ENCODE data around the gene CORT. TPM values are rescaled to one million over a fixed set of nuclear protein-coding genes. Genes with fewer than 3 reads are reported as not detected.
"Not testable (repeated sequence)": the region's sequence is repeated elsewhere in the genome, so short reads cannot be mapped to it uniquely, and the experiment has no call there.

The CORT gene
- total RNA-seq, 4 donors from 2014 or later, result not detected

DNA sequence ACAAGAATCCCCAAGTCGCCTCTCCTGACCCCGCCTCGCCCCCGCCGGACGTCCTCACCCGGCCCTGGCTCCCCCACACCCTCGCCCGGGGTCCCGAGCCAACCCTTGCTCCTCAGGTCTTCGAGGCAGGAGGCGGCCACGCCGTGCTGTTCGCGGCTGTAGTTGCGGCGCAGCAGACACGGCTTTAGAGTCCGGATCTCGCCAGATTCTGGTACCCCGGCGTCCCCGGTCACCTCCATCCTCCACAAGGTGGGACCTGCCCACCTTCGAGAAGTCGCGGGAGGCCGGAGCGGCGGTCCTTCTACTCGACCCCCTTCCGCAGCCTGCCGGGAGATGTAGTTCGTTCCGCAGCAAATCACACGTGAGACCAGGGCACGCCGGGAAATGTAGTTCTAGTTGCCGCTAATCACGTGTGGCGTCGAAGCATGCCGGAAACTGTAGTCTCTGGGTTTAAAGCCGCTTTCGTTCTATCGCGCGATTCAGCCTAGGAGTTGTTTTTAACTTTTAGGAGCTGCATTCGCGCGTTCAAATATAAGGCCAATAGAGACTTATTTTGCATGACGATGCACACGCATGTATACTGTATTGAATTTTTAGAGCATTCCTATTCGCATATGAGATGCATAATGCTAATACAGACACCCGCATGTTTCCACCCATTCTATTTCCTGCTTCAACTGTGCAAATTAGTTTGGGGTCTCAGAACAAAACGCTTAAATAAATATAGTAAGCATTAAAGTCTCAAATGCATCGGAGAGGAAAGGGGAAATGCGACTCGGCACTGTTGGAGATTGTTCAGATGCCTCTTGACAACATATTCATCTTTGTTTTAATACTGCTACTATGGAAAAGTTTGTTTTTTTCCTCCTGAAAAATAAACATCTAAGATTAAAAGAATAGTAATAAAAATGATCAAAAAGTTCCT, 22.7 kb downstream of the CORT start, which contains the start of gene DFFA:
Gene DFFA, minus strand, starts transcription at position 310 of the 925 bp plus-strand sequence. Its CDS starts 71 bp downstream, at position 239.
- Histone ChIP-seq H3K9me3 (no peaks in the 10 kb centered on the region), H3K27ac (peak within 1 kb of the TSS; percentile 41 to 87 (median 82)), H3K4me1 (peaks cover 3 to 46% (median 9%) of the 10 kb centered on the region in 3 donors), H3K4me3 (peak within 1 kb of the TSS; percentile 71 to 88), H3K36me3 (peaks cover 0 to 25% of the 10 kb centered on the region in 2 donors), H3K27me3 (no peaks in the 10 kb centered on the region)
- TF ChIP-seq, protein P1, sequence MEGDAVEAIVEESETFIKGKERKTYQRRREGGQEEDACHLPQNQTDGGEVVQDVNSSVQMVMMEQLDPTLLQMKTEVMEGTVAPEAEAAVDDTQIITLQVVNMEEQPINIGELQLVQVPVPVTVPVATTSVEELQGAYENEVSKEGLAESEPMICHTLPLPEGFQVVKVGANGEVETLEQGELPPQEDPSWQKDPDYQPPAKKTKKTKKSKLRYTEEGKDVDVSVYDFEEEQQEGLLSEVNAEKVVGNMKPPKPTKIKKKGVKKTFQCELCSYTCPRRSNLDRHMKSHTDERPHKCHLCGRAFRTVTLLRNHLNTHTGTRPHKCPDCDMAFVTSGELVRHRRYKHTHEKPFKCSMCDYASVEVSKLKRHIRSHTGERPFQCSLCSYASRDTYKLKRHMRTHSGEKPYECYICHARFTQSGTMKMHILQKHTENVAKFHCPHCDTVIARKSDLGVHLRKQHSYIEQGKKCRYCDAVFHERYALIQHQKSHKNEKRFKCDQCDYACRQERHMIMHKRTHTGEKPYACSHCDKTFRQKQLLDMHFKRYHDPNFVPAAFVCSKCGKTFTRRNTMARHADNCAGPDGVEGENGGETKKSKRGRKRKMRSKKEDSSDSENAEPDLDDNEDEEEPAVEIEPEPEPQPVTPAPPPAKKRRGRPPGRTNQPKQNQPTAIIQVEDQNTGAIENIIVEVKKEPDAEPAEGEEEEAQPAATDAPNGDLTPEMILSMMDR (IDR thresholded peaks at IDR 0.05), result no peak
- TF ChIP-seq POLR2AphosphoS5 (IDR thresholded peaks at IDR 0.05) (peak; percentile 62), POLR2A (IDR thresholded peaks at IDR 0.05) (peak in 1 of 2 donors; percentile 39)
- peak; percentile 97 for ATAC-seq
- WGBS, 2 donors (ENCODE audit: low coverage in 1 of 2), result 1 to 7% methylated on average over 8 to 29 of the region's 59 CpGs

GRCh38 chr1:10473145-10473765, 23.4 kb downstream of the CORT start:
- 75 to 85% methylated on average over 10 to 12 of the region's 23 CpGs for WGBS, 2 donors (ENCODE audit: low coverage in 1 of 2)
- H3K36me3 ChIP-seq, result peaks cover 0 to 17% of the 10 kb centered on the region in 2 donors
- no peaks in the 10 kb centered on the region for H3K27me3 ChIP-seq
- TF ChIP-seq POLR2AphosphoS5 (IDR thresholded peaks at IDR 0.05), result no peak
- no peak for TF ChIP-seq EP300 (IDR thresholded peaks at IDR 0.05)
- TF ChIP-seq POLR2A (IDR thresholded peaks at IDR 0.05), result no peak
- TF ChIP-seq, protein P1 (IDR thresholded peaks at IDR 0.05), result no peak
- H3K4me1 ChIP-seq, result peaks cover 3 to 46% (median 9%) of the 10 kb centered on the region in 3 donors
- H3K27ac ChIP-seq, result no peak overlapping the region
- no peak for ATAC-seq
- H3K9me3 ChIP-seq, result no peaks in the 10 kb centered on the region
- H3K4me3 ChIP-seq, result peak overlapping the region in 1 of 2 donors; percentile 88

- not testable (repeated sequence) for ATAC-seq, H3K27me3 ChIP-seq, H3K36me3 ChIP-seq, H3K9me3 ChIP-seq
- H3K4me1 ChIP-seq, result peaks cover 3 to 46% (median 9%) of the 10 kb centered on the region in 3 donors
- peak overlapping the region in 3 of 4 donors; percentile 81 to 91 (median 86) for H3K27ac ChIP-seq
- 97 to 100% methylated on average over 6 to 9 of the region's 10 CpGs for WGBS, 2 donors (ENCODE audit: low coverage in 1 of 2)
- H3K4me3 ChIP-seq, result peak overlapping the region; percentile 76 to 93
Measured at GRCh38 chr1:10474309-10474612, 24.4 kb downstream of the CORT start.

DNA sequence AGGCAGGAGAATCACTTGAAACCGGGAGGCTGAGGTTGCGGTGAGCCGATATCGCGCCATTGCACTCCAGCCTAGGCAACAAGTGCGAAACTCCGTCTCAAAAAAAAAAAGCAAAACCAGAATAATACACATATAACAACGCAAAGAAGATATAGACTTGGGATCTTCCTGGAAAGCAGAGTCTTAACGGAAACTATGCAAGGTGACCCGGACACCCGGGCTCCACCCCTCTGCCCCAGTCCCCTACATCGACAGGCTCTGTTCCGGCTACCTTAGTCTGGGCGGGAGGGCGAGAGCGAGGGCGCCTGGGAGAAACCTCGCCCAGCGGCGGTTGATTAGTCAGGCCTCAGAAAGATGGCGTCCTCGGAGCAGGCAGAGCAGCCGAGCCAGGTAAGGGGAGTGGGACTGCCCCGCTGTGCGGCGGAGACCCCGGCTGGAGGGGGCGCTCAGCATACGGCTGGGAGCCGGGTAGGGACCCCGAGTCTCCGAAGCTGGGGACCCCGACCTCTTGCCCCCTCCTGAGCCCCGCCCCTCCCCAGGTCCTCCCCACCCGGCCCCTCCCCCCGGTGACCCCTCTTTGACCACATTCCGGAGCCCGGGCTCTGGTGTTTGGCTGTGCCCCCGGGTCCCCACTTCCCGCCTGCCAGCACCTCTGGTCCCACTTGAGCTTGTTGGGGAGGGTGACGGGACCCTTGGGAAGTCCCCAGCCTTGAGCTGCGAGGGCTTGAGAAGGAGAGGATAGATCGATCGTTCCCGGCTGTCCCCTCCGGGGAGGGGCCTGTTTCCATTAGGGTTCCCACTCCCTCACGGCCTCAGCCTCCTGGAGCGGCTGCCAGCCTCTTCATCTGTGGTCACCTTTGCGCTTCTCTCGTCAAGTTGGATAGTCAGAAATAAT, 25.0 kb downstream of the CORT start, which contains the start of gene PEX14:
Gene PEX14, plus strand, starts transcription at position 338 of the 895 bp plus-strand sequence. Its CDS starts 17 bp downstream, at position 355.
- TF ChIP-seq POLR2A (IDR thresholded peaks at IDR 0.05) (peak in 1 of 2 donors; percentile 22), POLR2AphosphoS5 (IDR thresholded peaks at IDR 0.05) (peak; percentile 21)
- TF ChIP-seq, protein P1 (IDR thresholded peaks at IDR 0.05), result no peak
- no peaks in the 10 kb centered on the region for H3K9me3 ChIP-seq
- peak within 1 kb of the TSS; percentile 51 to 91 (median 84) for H3K27ac ChIP-seq
- H3K36me3 ChIP-seq, result peaks cover 0 to 1% of the 10 kb centered on the region in 2 donors
- 8 to 46% methylated on average over 6 to 16 of the region's 50 CpGs for WGBS, 2 donors (ENCODE audit: low coverage in 1 of 2)
- peak; percentile 82 for ATAC-seq
- H3K27me3 ChIP-seq, result no peaks in the 10 kb centered on the region
- H3K4me3 ChIP-seq, result peak within 1 kb of the TSS; percentile 76 to 93
- H3K4me1 ChIP-seq, result peaks cover 3 to 46% (median 9%) of the 10 kb centered on the region in 3 donors
